HG02610 (cell line): ENCODE results near the gene LRRC42.
"Not testable (repeated sequence)": the region's sequence is repeated elsewhere in the genome, so short reads cannot be mapped to it uniquely, and the experiment has no call there.

ENCODE experiments used
- ATAC-seq: cut with Tn5 transposase; IDR thresholded peaks from one replicate; pipeline ENCODE4 v1.9.1; 2021; ENCODE audit warnings: mild to moderate bottlenecking, moderate library complexity; ENCODE audit not compliant: unreplicated experiment

The LRRC42 gene

GRCh38 chr1:54002544-54003248, 56.5 kb downstream of the LRRC42 start:
- ATAC-seq = no peak

GRCh38 chr1:54003249-54003646, 57.1 kb downstream of the LRRC42 start:
- no peak for ATAC-seq

- not testable (repeated sequence) for ATAC-seq
Measured at GRCh38 chr1:54003750-54004480, 57.8 kb downstream of the LRRC42 start.

- no peak for ATAC-seq
Measured at GRCh38 chr1:54004481-54005049, 58.4 kb downstream of the LRRC42 start.

GRCh38 chr1:54006508-54006907, 60.4 kb downstream of the LRRC42 start:
- ATAC-seq = no peak

- ATAC-seq = no peak
Measured at GRCh38 chr1:54007613-54008012, 61.5 kb downstream of the LRRC42 start.

GRCh38 chr1:54008876-54009275, 62.7 kb downstream of the LRRC42 start:
- no peak for ATAC-seq

GRCh38 chr1:54009406-54009805, 63.3 kb downstream of the LRRC42 start:
- no peak for ATAC-seq

GRCh38 chr1:54010415-54011117, 64.4 kb downstream of the LRRC42 start:
- ATAC-seq = no peak

- no peak for ATAC-seq
Measured at GRCh38 chr1:54011316-54012007, 65.3 kb downstream of the LRRC42 start.

- no peak for ATAC-seq
Measured at GRCh38 chr1:54012008-54012325, 65.8 kb downstream of the LRRC42 start.

- no peak for ATAC-seq
Measured at GRCh38 chr1:54012863-54013262, 66.7 kb downstream of the LRRC42 start.

GRCh38 chr1:54013393-54014008, 67.4 kb downstream of the LRRC42 start:
- ATAC-seq = no peak

GRCh38 chr1:54014009-54014629, 68.0 kb downstream of the LRRC42 start:
- ATAC-seq = no peak

GRCh38 chr1:54016343-54017282, 70.5 kb downstream of the LRRC42 start:
- no peak for ATAC-seq
